Measurements from ENCODE around the gene MSLN. TPM values are rescaled to one million over a fixed set of nuclear protein-coding genes. Genes with fewer than 3 reads are reported as not detected.

The MSLN gene
- total and polyA plus RNA-seq, 9 of the 15 experiments (the other 6 are each of a cell fraction or from before 2014, with no cell fraction given): not detected

GRCh38 chr16:740764-741505 lies 19.6 kb upstream of the MSLN start, which contains the start of gene CIAO3 (continued):
- TF ChIP-seq MEF2D (tag; conservative IDR thresholded peaks at IDR 0.05; ENCODE audit: low read depth): no peak
- TF ChIP-seq RBM25 (IDR thresholded peaks at IDR 0.05; ENCODE audit: low read depth, low read length, severe bottlenecking): no peak
- TF ChIP-seq CBX1 (IDR thresholded peaks at IDR 0.05; ENCODE audit: low read depth): peak; percentile 34; the same call in 1 of the 2 replicates
- peak; percentile 61 for TF ChIP-seq POLR2AphosphoS5 (IDR thresholded peaks at IDR 0.05; ENCODE audit: control insufficient read depth, insufficient read depth, low read depth, low read length)
- TF ChIP-seq U2AF2 (optimal IDR thresholded peaks at IDR 0.05; ENCODE audit: low read depth, low read length): no peak
- TF ChIP-seq ARNT (IDR thresholded peaks at IDR 0.05): no peak
- 0 out of 2 replicates have a peak, but pooled peaks have one; percentile 6 for TF ChIP-seq ELF4 (CRISPR knock-in tag; IDR thresholded peaks at IDR 0.05)
- TF ChIP-seq TSHZ1 (CRISPR knock-in tag; IDR thresholded peaks at IDR 0.05): no peak
- TF ChIP-seq CBX8 (IDR thresholded peaks at IDR 0.05; ENCODE audit: borderline replicate concordance, extremely low read depth, low read depth, low read length, poor library complexity, severe bottlenecking): no peak
- TF ChIP-seq EGR1 (conservative IDR thresholded peaks at IDR 0.05): peak; percentile 60
- 0 out of 2 replicates have a peak, but pooled peaks have one; percentile 56 for TF ChIP-seq ETV5 (CRISPR knock-in tag; IDR thresholded peaks at IDR 0.05; ENCODE audit: low read depth)
- TF ChIP-seq E2F5 (CRISPR knock-in tag; IDR thresholded peaks at IDR 0.05): 0 out of 2 replicates have a peak, but pooled peaks have one; percentile 32
- TF ChIP-seq ZNF143 (CRISPR knock-in tag; IDR thresholded peaks at IDR 0.05): peak; percentile 56
- no peak for TF ChIP-seq HES1 (IDR thresholded peaks at IDR 0.05; ENCODE audit: low read depth)
- peak; percentile 92 for TF ChIP-seq ZFX (CRISPR knock-in tag; IDR thresholded peaks at IDR 0.05)
- peak; percentile 80 for TF ChIP-seq RBFOX2 (IDR thresholded peaks at IDR 0.05; ENCODE audit: low read depth, low read length)
- TF ChIP-seq HINFP (tag; conservative IDR thresholded peaks at IDR 0.05; ENCODE audit: low read depth): no peak
- TF ChIP-seq ZNF197 (CRISPR knock-in tag; IDR thresholded peaks at IDR 0.05; ENCODE audit: low read depth): no peak
- no peak for TF ChIP-seq HMG20A (CRISPR knock-in tag; conservative IDR thresholded peaks at IDR 0.05)
- no peak for TF ChIP-seq ZNF232 (CRISPR knock-in tag; IDR thresholded peaks at IDR 0.05)
- no peak for TF ChIP-seq PPARD (CRISPR knock-in tag; IDR thresholded peaks at IDR 0.05)
- peak; percentile 98 for TF ChIP-seq ATF7 (IDR thresholded peaks at IDR 0.05)
